Fibroblast of pulmonary artery (primary cell): Measurements from ENCODE around the gene VN1R4.
A peak's percentile ranks its signal among the peaks of the same experiment; 100 is the strongest.
"Not testable (repeated sequence)": the region's sequence is repeated elsewhere in the genome, so short reads cannot be mapped to it uniquely, and the experiment has no call there.

Source experiments
- DNase-seq: peaks from one replicate; pipeline ENCODE4 v3.0.0-alpha.2; 2010; ENCODE audit warnings: low read depth
- H3K4me3 ChIP-seq: replicated peaks from 2 replicates; pipeline ENCODE4 v1.5.1; 2011; ENCODE audit warnings: low read depth, mild to moderate bottlenecking, control low read depth, low read length, moderate library complexity
- CTCF ChIP-seq: IDR thresholded peaks from 2 replicates; pipeline ENCODE4 v1.5.1; 2011; ENCODE audit warnings: mild to moderate bottlenecking, control low read depth, low read length, inconsistent platforms; ENCODE audit errors: missing control alignments

Gene VN1R4

GRCh38 chr19:53285087-53285486 lies 17.6 kb upstream of the VN1R4 start:
- no peak overlapping the region for H3K4me3 ChIP-seq
- no peak for TF ChIP-seq CTCF
- DNase-seq: no peak

GRCh38 chr19:53281947-53282346 lies 14.4 kb upstream of the VN1R4 start:
- H3K4me3 ChIP-seq, DNase-seq: not testable (repeated sequence)

- DNase-seq: no peak
- no peak for TF ChIP-seq CTCF
- no peak overlapping the region for H3K4me3 ChIP-seq
These were observed 8.0 kb upstream of the VN1R4 start for GRCh38 chr19:53275480-53275879.

GRCh38 chr19:53272044-53272443 lies 4.5 kb upstream of the VN1R4 start:
- DNase-seq: no peak
- no peak for TF ChIP-seq CTCF

GRCh38 chr19:53269861-53270260 lies 2.3 kb upstream of the VN1R4 start:
- DNase-seq, H3K4me3 ChIP-seq: not testable (repeated sequence)

More at GRCh38 chr19:53272044-53272443, 4.5 kb upstream of the VN1R4 start:
- no peak overlapping the region for H3K4me3 ChIP-seq

GRCh38 chr19:53257715-53258342 lies 9.7 kb downstream of the VN1R4 start, which contains the start of gene VN1R2:
TSS of gene VN1R2 (plus strand) at chr19:53258292. CDS start at chr19:53258376, 84 bp downstream.
- H3K4me3 ChIP-seq, DNase-seq: not testable (repeated sequence)

GRCh38 chr19:53254411-53255341 lies 12.8 kb downstream of the VN1R4 start, which contains the start of gene ZNF677:
TSS of gene ZNF677 (minus strand) at chr19:53254873. CDS start at chr19:53251550, 3,323 bp downstream.
- H3K4me3 ChIP-seq: peak within 1 kb of the TSS; percentile 97
- DNase-seq: peak; percentile 92
- TF ChIP-seq CTCF: no peak

- no peak for TF ChIP-seq CTCF
- H3K4me3 ChIP-seq: no peak overlapping the region
- no peak for DNase-seq
These were observed 21.0 kb downstream of the VN1R4 start for GRCh38 chr19:53246498-53246897.
